GM23338 (cell line): ENCODE data around the gene TSFM.

ENCODE experiments used
- CREB1 ChIP-seq: fragments of 250-450 bp; sonication (Bioruptor Pico); IDR thresholded peaks from 2 replicates; pipeline ENCODE4 v1.5.0; 2020; ENCODE audit warnings: low read depth, mild to moderate bottlenecking, moderate library complexity
- EZH2 ChIP-seq: fragments of 200-600 bp; sonication (generic); IDR thresholded peaks from one replicate; pipeline ENCODE4 v1.8.0; 2017; ENCODE audit warnings: antibody characterized with exemption, mild to moderate bottlenecking, low read depth; ENCODE audit not compliant: unreplicated experiment
- EZH2phosphoT487 ChIP-seq: fragments of 200-600 bp; sonication (generic); IDR thresholded peaks from one replicate; pipeline ENCODE4 v1.8.1; 2018; ENCODE audit warnings: antibody characterized with exemption; ENCODE audit not compliant: unreplicated experiment
- JUNB ChIP-seq: IDR thresholded peaks from one replicate; pipeline ENCODE4 v1.6.1; 2016; ENCODE audit warnings: antibody characterized with exemption; ENCODE audit not compliant: unreplicated experiment
- NANOG ChIP-seq: IDR thresholded peaks from 2 replicates; pipeline ENCODE4 v1.6.1; 2016; ENCODE audit warnings: antibody characterized with exemption, borderline replicate concordance
- POLR2AphosphoS5 ChIP-seq: IDR thresholded peaks from 2 replicates; pipeline ENCODE4 v1.6.1; 2016; ENCODE audit warnings: antibody characterized with exemption, low read depth
- STAT1 ChIP-seq: IDR thresholded peaks from one replicate; pipeline ENCODE4 v1.6.1; 2016; ENCODE audit warnings: antibody characterized with exemption; ENCODE audit not compliant: unreplicated experiment
- ZNF114 ChIP-seq: fragments of 250-450 bp; sonication (Bioruptor Pico); IDR thresholded peaks from 2 replicates; pipeline ENCODE4 v1.5.0; 2020; ENCODE audit warnings: mild to moderate bottlenecking, moderate library complexity
- ZNF331 ChIP-seq: fragments of 250-450 bp; sonication (Bioruptor Pico); IDR thresholded peaks from 2 replicates; pipeline ENCODE4 v1.5.0; 2020; ENCODE audit warnings: low read depth, mild to moderate bottlenecking, moderate library complexity
- TF ChIP-seq, protein P1 (sequence below), 2 experiments: fragments of 200-600 bp in 1 of 2; sonication (generic) in 1 of 2; conservative IDR thresholded peaks; 2 replicates each; pipeline versions ENCODE4 v1.5.1 to v1.6.1; 2016 to 2017; ENCODE audit warnings: antibody characterized with exemption in 2 of 2, low read depth in 2 of 2, mild to moderate bottlenecking in 2 of 2, moderate library complexity in 1 of 2
- TF ChIP-seq, protein P2 (sequence below): IDR thresholded peaks from one replicate; pipeline ENCODE4 v1.6.1; 2018; ENCODE audit warnings: antibody characterized with exemption; ENCODE audit not compliant: unreplicated experiment
- TF ChIP-seq, protein P3 (sequence below): IDR thresholded peaks from 2 replicates; pipeline ENCODE4 v1.6.1; 2016; ENCODE audit warnings: antibody characterized with exemption
- TF ChIP-seq, protein P4 (sequence below): fragments of 250-450 bp; sonication (Bioruptor Pico); IDR thresholded peaks from 2 replicates; pipeline ENCODE4 v1.5.0; 2020; ENCODE audit warnings: mild to moderate bottlenecking, moderate library complexity

DNA sequence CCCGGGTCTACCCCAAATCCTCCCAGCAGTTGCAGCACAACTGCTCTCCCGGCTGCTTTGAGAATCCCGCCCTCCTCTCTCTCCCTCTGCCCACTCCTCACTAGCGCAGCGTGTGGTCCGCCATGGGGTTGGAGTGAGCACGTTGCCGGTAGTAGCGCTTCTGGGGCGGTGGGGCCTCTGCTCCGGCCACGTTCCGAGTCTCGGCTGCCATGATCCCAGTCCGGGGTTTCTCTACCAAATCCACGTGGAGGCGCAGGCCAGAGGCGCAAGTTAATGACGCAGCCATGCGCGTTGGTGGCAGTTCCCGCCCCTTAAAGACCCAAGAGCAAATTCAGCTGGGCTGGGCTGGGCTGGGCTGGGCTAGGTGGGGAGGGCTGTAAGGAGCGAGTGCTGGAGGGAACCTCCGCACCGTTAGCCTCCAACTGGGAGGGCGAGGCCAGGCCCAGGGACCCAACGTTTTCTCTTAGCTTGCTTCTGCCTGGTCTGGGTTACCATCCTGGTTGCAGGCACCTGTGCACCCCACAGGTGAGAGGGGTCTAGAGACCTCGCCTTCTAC is 10.6 kb upstream of the TSFM start, which contains the start of gene METTL1:
- TF ChIP-seq, protein P1, sequence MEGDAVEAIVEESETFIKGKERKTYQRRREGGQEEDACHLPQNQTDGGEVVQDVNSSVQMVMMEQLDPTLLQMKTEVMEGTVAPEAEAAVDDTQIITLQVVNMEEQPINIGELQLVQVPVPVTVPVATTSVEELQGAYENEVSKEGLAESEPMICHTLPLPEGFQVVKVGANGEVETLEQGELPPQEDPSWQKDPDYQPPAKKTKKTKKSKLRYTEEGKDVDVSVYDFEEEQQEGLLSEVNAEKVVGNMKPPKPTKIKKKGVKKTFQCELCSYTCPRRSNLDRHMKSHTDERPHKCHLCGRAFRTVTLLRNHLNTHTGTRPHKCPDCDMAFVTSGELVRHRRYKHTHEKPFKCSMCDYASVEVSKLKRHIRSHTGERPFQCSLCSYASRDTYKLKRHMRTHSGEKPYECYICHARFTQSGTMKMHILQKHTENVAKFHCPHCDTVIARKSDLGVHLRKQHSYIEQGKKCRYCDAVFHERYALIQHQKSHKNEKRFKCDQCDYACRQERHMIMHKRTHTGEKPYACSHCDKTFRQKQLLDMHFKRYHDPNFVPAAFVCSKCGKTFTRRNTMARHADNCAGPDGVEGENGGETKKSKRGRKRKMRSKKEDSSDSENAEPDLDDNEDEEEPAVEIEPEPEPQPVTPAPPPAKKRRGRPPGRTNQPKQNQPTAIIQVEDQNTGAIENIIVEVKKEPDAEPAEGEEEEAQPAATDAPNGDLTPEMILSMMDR (conservative IDR thresholded peaks at IDR 0.05; ENCODE audit: low read depth in 2 of 2): no peak
- TF ChIP-seq, protein P2, sequence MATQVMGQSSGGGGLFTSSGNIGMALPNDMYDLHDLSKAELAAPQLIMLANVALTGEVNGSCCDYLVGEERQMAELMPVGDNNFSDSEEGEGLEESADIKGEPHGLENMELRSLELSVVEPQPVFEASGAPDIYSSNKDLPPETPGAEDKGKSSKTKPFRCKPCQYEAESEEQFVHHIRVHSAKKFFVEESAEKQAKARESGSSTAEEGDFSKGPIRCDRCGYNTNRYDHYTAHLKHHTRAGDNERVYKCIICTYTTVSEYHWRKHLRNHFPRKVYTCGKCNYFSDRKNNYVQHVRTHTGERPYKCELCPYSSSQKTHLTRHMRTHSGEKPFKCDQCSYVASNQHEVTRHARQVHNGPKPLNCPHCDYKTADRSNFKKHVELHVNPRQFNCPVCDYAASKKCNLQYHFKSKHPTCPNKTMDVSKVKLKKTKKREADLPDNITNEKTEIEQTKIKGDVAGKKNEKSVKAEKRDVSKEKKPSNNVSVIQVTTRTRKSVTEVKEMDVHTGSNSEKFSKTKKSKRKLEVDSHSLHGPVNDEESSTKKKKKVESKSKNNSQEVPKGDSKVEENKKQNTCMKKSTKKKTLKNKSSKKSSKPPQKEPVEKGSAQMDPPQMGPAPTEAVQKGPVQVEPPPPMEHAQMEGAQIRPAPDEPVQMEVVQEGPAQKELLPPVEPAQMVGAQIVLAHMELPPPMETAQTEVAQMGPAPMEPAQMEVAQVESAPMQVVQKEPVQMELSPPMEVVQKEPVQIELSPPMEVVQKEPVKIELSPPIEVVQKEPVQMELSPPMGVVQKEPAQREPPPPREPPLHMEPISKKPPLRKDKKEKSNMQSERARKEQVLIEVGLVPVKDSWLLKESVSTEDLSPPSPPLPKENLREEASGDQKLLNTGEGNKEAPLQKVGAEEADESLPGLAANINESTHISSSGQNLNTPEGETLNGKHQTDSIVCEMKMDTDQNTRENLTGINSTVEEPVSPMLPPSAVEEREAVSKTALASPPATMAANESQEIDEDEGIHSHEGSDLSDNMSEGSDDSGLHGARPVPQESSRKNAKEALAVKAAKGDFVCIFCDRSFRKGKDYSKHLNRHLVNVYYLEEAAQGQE: no peak
- peak; percentile 95 for TF ChIP-seq POLR2AphosphoS5
- no peak for TF ChIP-seq EZH2
- TF ChIP-seq ZNF331 (CRISPR knock-in tag): no peak
- TF ChIP-seq EZH2phosphoT487: no peak
- peak; percentile 97 for TF ChIP-seq CREB1 (CRISPR knock-in tag)
- no peak for TF ChIP-seq STAT1
- no peak for TF ChIP-seq NANOG
- TF ChIP-seq, protein P3, sequence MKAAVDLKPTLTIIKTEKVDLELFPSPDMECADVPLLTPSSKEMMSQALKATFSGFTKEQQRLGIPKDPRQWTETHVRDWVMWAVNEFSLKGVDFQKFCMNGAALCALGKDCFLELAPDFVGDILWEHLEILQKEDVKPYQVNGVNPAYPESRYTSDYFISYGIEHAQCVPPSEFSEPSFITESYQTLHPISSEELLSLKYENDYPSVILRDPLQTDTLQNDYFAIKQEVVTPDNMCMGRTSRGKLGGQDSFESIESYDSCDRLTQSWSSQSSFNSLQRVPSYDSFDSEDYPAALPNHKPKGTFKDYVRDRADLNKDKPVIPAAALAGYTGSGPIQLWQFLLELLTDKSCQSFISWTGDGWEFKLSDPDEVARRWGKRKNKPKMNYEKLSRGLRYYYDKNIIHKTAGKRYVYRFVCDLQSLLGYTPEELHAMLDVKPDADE: no peak
- TF ChIP-seq ZNF114 (CRISPR knock-in tag): no peak
- no peak for TF ChIP-seq JUNB
- TF ChIP-seq, protein P4, sequence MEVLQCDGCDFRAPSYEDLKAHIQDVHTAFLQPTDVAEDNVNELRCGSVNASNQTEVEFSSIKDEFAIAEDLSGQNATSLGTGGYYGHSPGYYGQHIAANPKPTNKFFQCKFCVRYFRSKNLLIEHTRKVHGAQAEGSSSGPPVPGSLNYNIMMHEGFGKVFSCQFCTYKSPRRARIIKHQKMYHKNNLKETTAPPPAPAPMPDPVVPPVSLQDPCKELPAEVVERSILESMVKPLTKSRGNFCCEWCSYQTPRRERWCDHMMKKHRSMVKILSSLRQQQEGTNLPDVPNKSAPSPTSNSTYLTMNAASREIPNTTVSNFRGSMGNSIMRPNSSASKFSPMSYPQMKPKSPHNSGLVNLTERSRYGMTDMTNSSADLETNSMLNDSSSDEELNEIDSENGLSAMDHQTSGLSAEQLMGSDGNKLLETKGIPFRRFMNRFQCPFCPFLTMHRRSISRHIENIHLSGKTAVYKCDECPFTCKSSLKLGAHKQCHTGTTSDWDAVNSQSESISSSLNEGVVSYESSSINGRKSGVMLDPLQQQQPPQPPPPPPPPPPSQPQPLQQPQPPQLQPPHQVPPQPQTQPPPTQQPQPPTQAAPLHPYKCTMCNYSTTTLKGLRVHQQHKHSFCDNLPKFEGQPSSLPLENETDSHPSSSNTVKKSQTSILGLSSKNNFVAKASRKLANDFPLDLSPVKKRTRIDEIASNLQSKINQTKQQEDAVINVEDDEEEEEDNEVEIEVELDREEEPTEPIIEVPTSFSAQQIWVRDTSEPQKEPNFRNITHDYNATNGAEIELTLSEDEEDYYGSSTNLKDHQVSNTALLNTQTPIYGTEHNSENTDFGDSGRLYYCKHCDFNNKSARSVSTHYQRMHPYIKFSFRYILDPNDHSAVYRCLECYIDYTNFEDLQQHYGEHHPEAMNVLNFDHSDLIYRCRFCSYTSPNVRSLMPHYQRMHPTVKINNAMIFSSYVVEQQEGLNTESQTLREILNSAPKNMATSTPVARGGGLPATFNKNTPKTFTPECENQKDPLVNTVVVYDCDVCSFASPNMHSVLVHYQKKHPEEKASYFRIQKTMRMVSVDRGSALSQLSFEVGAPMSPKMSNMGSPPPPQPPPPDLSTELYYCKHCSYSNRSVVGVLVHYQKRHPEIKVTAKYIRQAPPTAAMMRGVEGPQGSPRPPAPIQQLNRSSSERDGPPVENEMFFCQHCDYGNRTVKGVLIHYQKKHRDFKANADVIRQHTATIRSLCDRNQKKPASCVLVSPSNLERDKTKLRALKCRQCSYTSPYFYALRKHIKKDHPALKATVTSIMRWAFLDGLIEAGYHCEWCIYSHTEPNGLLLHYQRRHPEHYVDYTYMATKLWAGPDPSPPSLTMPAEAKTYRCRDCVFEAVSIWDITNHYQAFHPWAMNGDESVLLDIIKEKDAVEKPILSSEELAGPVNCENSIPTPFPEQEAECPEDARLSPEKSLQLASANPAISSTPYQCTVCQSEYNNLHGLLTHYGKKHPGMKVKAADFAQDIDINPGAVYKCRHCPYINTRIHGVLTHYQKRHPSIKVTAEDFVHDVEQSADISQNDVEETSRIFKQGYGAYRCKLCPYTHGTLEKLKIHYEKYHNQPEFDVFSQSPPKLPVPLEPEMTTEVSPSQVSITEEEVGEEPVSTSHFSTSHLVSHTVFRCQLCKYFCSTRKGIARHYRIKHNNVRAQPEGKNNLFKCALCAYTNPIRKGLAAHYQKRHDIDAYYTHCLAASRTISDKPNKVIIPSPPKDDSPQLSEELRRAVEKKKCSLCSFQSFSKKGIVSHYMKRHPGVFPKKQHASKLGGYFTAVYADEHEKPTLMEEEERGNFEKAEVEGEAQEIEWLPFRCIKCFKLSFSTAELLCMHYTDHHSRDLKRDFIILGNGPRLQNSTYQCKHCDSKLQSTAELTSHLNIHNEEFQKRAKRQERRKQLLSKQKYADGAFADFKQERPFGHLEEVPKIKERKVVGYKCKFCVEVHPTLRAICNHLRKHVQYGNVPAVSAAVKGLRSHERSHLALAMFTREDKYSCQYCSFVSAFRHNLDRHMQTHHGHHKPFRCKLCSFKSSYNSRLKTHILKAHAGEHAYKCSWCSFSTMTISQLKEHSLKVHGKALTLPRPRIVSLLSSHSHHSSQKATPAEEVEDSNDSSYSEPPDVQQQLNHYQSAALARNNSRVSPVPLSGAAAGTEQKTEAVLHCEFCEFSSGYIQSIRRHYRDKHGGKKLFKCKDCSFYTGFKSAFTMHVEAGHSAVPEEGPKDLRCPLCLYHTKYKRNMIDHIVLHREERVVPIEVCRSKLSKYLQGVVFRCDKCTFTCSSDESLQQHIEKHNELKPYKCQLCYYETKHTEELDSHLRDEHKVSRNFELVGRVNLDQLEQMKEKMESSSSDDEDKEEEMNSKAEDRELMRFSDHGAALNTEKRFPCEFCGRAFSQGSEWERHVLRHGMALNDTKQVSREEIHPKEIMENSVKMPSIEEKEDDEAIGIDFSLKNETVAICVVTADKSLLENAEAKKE (CRISPR knock-in tag): no peak
